ENCODE data around the gene CTAG1B. TPM values are rescaled to one million over a fixed set of nuclear protein-coding genes. Genes with fewer than 3 reads are reported as not detected.
"Not testable (repeated sequence)": the region's sequence is repeated elsewhere in the genome, so short reads cannot be mapped to it uniquely, and the experiment has no call there.

Gene CTAG1B
- total RNA-seq, 1 donor from 2014 or later = not detected

- not testable (repeated sequence) for DNase-seq (ENCODE audit: extremely low read depth, low read depth, low spot score)
Measured at GRCh38 chrX:154590415-154590814, 28.7 kb downstream of the CTAG1B start.

GRCh38 chrX:154584585-154585183, 34.4 kb downstream of the CTAG1B start, which contains the start of gene CTAG1A:
Gene CTAG1A (plus strand): TSS chrX:154585133. CDS start chrX:154585207, 74 bp downstream.
- not testable (repeated sequence) for DNase-seq (ENCODE audit: extremely low read depth, low read depth, low spot score)

GRCh38 chrX:154582994-154583393, 36.1 kb downstream of the CTAG1B start:
- DNase-seq (ENCODE audit: extremely low read depth, low read depth, low spot score) = not testable (repeated sequence)

- not testable (repeated sequence) for DNase-seq (ENCODE audit: extremely low read depth, low read depth, low spot score)
Measured at GRCh38 chrX:154575076-154575475, 44.0 kb downstream of the CTAG1B start.

GRCh38 chrX:154573061-154573460, 46.0 kb downstream of the CTAG1B start:
- not testable (repeated sequence) for DNase-seq (ENCODE audit: extremely low read depth, low read depth, low spot score)

GRCh38 chrX:154570361-154570760, 48.7 kb downstream of the CTAG1B start:
- not testable (repeated sequence) for DNase-seq (ENCODE audit: extremely low read depth, low read depth, low spot score)

Other genes starting within 250 kb of the CTAG1B start
- 2,158 and 2,243 TPM in 2 replicates for gene FLNA, start 244.6 kb downstream of the CTAG1B start, total RNA-seq
- gene EMD, start 240.0 kb downstream of the CTAG1B start, total RNA-seq = 61.2 and 64.1 TPM in 2 replicates
- 5,051 and 8,288 TPM in 2 replicates for gene RPL10, start 220.9 kb downstream of the CTAG1B start, total RNA-seq
- 71.8 and 97.7 TPM in 2 replicates for gene DNASE1L1, start 210.0 kb downstream of the CTAG1B start, total RNA-seq
- gene TAFAZZIN, start 207.7 kb downstream of the CTAG1B start, total RNA-seq = 37.7 and 75.2 TPM in 2 replicates
- gene ATP6AP1, start 190.6 kb downstream of the CTAG1B start, total RNA-seq = 115 and 164 TPM in 2 replicates
- gene GDI1, start 182.1 kb downstream of the CTAG1B start, total RNA-seq = 84.3 and 115 TPM in 2 replicates
- gene FAM50A, start 175.1 kb downstream of the CTAG1B start, total RNA-seq = 78.8 and 92.5 TPM in 2 replicates
- gene PLXNA3, start 161.0 kb downstream of the CTAG1B start, total RNA-seq = 25.4 and 29.2 TPM in 2 replicates
- gene LAGE3, start 140.0 kb downstream of the CTAG1B start, total RNA-seq = 28.0 and 28.9 TPM in 2 replicates
- gene UBL4A, start 132.7 kb downstream of the CTAG1B start, total RNA-seq = 41.1 TPM in 2 replicates
- gene SLC10A3, start 128.7 kb downstream of the CTAG1B start, total RNA-seq = 31.8 and 33.3 TPM in 2 replicates
- gene FAM3A, start 103.0 kb downstream of the CTAG1B start, total RNA-seq = 35.4 and 36.4 TPM in 2 replicates
- gene G6PD, start 72.4 kb downstream of the CTAG1B start, total RNA-seq = 81.1 and 102 TPM in 2 replicates
- 13.5 and 18.8 TPM in 2 replicates for gene IKBKG, start 71.7 kb downstream of the CTAG1B start, total RNA-seq
- not detected in 2 replicates for gene CTAG1A, start 34.1 kb downstream of the CTAG1B start, total RNA-seq
- not detected in 2 replicates for gene CTAG2, start 34.3 kb upstream of the CTAG1B start, total RNA-seq
- gene GAB3, start 131.8 kb upstream of the CTAG1B start, total RNA-seq = 6.8 and 8.0 TPM in 2 replicates
- 26.4 and 38.0 TPM in 2 replicates for gene DKC1, start 143.6 kb upstream of the CTAG1B start, total RNA-seq
- 32.9 and 39.2 TPM in 2 replicates for gene MPP1, start 186.2 kb upstream of the CTAG1B start, total RNA-seq
- not detected in 2 replicates for gene SMIM9, start 215.4 kb upstream of the CTAG1B start, total RNA-seq